ENCODE results near the gene POTEB2. TPM values are rescaled to one million over a fixed set of nuclear protein-coding genes. Genes with fewer than 3 reads are reported as not detected.
"Not testable (repeated sequence)": the region's sequence is repeated elsewhere in the genome, so short reads cannot be mapped to it uniquely, and the experiment has no call there.

Gene POTEB2
- polyA plus RNA-seq (2011; rRNA removed) (not detected in 2 replicates), polyA plus RNA-seq (2017; fragmentation: RNase III; extraction: RNeasy Plus Mini Kit Qiagen cat#74134 plus additional on column Dnase treatment) (not detected in 3 replicates), polyA minus RNA-seq (2011; rRNA and poly(A)+ RNA removed) (not detected in 2 replicates)
- polyA plus RNA-seq (2012; cell fraction: cytosol; rRNA removed) = not detected in 2 replicates
- not detected in 2 replicates for polyA plus RNA-seq (2012; cell fraction: nucleus; rRNA removed)

DNA sequence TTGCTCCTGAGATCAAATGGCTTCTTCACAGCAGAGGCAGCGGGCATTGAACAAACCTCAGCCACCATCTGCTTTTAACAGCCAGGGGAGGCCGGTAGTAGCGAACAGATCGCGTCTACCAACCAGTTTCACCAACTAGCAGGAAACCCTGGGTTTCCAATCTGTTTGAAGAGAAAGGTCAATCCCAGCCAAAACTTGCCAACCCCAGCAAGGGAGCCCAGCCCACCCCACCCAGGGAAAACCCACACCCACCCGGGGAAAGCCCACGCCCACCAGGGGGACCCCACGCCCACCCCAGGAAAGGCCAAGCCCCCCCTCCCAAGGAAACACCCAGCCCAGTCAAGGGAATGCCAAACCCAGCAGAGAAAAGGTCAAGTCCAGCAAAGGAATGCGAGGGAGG is at the start of gene POTEB2:
TSS of gene POTEB2 (minus strand) at position 101 of the 400 bp plus-strand sequence. CDS start at position 68, 33 bp downstream.
- H3K9me3 ChIP-seq; CTCF ChIA-PET; DNase-seq (ENCODE audit: low read depth in 1 of 2, low spot score in 1 of 2); H3K4me2 ChIP-seq; H3K4me3 ChIP-seq; H3K4me1 ChIP-seq; FAIRE-seq; H3K27ac ChIP-seq; ATAC-seq; POLR2A ChIA-PET: not testable (repeated sequence)
- WGBS (ENCODE audit: missing lambda C conversion rate) = no CpG with 5 or more reads among the region's 9 CpGs

DNA sequence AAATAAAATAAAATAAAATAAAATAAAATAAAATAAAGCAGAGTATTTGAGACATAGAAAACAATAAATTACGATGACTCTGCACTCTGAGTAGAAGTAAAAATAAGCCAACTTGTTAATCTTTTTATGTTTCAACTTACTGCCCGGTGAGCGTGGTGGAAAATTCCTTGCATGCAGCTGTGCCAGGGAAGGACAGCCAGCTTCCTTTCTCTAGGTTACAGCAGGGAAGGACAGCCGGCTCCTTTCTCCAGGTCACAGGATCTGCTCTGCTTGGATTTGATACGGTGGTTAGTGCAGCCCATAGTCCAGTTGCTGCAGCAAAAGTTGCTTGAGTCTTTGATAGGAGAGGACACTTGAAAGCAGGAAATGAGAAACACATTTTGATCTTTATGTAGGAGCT is 13.8 kb upstream of the POTEB2 start:
- POLR2A ChIA-PET, CTCF ChIA-PET: not testable (repeated sequence)
- 13% methylated on average over 1 of the region's 5 CpGs for WGBS (ENCODE audit: missing lambda C conversion rate)

DNA sequence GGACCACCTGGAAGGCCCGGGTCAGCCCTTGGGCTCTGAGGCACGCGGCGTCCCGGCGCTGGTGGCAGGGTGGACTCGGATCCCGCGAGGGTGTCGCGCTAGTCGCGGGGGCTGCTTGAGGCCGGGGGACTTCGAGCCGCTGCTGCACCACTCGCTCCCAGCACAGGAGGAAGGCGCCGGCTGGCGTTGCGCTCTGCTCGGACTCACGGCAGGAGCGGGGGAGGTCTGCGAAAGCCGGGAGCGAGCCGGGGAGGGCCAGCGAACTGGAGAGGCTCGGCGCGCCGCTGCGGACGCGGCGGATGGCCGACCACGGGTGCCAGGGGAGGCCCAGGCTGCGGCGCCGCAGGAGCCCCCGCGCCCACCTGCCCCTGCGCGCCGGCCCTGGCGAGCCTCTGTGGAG is 12.3 kb upstream of the POTEB2 start:
- no CpG with 5 or more reads among the region's 48 CpGs for WGBS (ENCODE audit: missing lambda C conversion rate)
- POLR2A ChIA-PET; H3K4me2 ChIP-seq; H3K4me3 ChIP-seq; ATAC-seq; H3K9me3 ChIP-seq; DNase-seq (ENCODE audit: low read depth in 1 of 2, low spot score in 1 of 2); H3K4me1 ChIP-seq; CTCF ChIA-PET; H3K27ac ChIP-seq; FAIRE-seq: not testable (repeated sequence)

More for the DNA sequence above, 13.8 kb upstream of the POTEB2 start:
- not testable (repeated sequence) for DNase-seq (ENCODE audit: low read depth in 1 of 2, low spot score in 1 of 2); H3K9me3 ChIP-seq; H3K4me2 ChIP-seq; H3K4me3 ChIP-seq; H3K4me1 ChIP-seq; ATAC-seq; H3K27ac ChIP-seq; FAIRE-seq

DNA sequence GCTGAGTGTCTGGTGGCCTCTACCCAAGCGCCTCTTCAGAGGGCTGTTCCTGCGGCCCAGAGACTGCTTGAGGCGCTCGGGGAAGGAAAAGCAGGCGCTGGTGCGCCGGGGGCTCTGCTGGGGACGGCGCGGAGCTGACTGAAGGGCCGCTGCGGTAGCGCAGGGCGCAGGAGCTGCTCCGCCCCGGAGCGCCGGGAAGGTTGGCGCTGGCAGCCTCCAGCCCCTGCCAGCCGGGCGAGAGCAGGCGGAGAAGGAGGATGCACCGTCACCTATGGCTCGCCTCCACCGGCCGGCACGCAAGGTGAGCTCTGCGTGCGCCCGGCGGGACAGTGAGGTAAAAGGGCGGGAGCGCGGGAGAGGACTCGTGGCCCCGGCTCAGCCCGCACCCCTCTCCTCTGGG is 11.7 kb upstream of the POTEB2 start:
- FAIRE-seq; H3K4me1 ChIP-seq; POLR2A ChIA-PET; H3K27ac ChIP-seq; H3K9me3 ChIP-seq; CTCF ChIA-PET; ATAC-seq; H3K4me2 ChIP-seq; DNase-seq (ENCODE audit: low read depth in 1 of 2, low spot score in 1 of 2); H3K4me3 ChIP-seq: not testable (repeated sequence)
- WGBS (ENCODE audit: missing lambda C conversion rate) = no CpG with 5 or more reads among the region's 37 CpGs

Small RNA genes lying within 50 kb of the gene (small RNA-seq; reads per million reads assigned to genes)
- 0 reads per million in 6 experiments for gene AC012414.2
- gene MIR3118-2 = 0 reads per million in 6 experiments
- 0 reads per million in 6 experiments for gene RNU6-749P
- gene ZNF519P2 = 0 reads per million in 6 experiments

Measured in A549 (cell line).